HepG2 (cell line): ENCODE measurements around the gene RNH1. TPM values are rescaled to one million over a fixed set of nuclear protein-coding genes. Genes with fewer than 3 reads are reported as not detected.

ENCODE experiments used
- AGO2 ChIP-seq: fragments of 200-400 bp; formaldehyde crosslinking; optimal IDR thresholded peaks from 2 replicates; pipeline ENCODE3; 2017; ENCODE audit warnings: mild to moderate bottlenecking, low read depth, low read length, moderate library complexity
- ATAD3A ChIP-seq: sonication (generic); formaldehyde crosslinking; IDR thresholded peaks from 2 replicates; pipeline ENCODE4 v1.4.0; 2020; ENCODE audit warnings: missing genetic modification reagents
- BRCA1 ChIP-seq: sonication (generic); formaldehyde crosslinking; IDR thresholded peaks from 2 replicates; pipeline ENCODE4 v1.4.0; 2020; ENCODE audit warnings: missing genetic modification reagents
- CC2D1A ChIP-seq: sonication (generic); formaldehyde crosslinking; IDR thresholded peaks from 2 replicates; pipeline ENCODE4 v1.8.1; 2023; ENCODE audit warnings: mild to moderate bottlenecking, missing genetic modification reagents
- CEBPB ChIP-seq: IDR thresholded peaks from 2 replicates; pipeline ENCODE4 v1.6.1; 2011; ENCODE audit warnings: low read depth, low read length, improper control_type of control experiment, borderline replicate concordance
- DNMT1 ChIP-seq: sonication (generic); formaldehyde crosslinking; IDR thresholded peaks from 2 replicates; pipeline ENCODE4 v1.5.1; 2020; ENCODE audit warnings: mild to moderate bottlenecking, missing genetic modification reagents
- ELF3 ChIP-seq: IDR thresholded peaks from 2 replicates; pipeline ENCODE4 v1.6.1; 2016; ENCODE audit warnings: missing genetic modification reagents, missing compliant biosample characterization
- ERF ChIP-seq: IDR thresholded peaks from 2 replicates; pipeline ENCODE4 v1.6.1; 2018; ENCODE audit warnings: missing biosample characterization, missing genetic modification reagents
- GABPB1 ChIP-seq: IDR thresholded peaks from 2 replicates; pipeline ENCODE4 v1.6.1; 2016; ENCODE audit warnings: mild to moderate bottlenecking, missing genetic modification reagents, moderate library complexity, missing compliant biosample characterization
- GATAD2A ChIP-seq: IDR thresholded peaks from 2 replicates; pipeline ENCODE4 v1.6.1; 2016
- MEF2D ChIP-seq: sonication (generic); formaldehyde crosslinking; IDR thresholded peaks from 2 replicates; pipeline ENCODE4 v1.5.1; 2020; ENCODE audit warnings: mild to moderate bottlenecking, missing genetic modification reagents
- MTA1 ChIP-seq: sonication (generic); formaldehyde crosslinking; IDR thresholded peaks from 2 replicates; pipeline ENCODE4 v1.4.0; 2020; ENCODE audit warnings: missing genetic modification reagents, mild to moderate bottlenecking, borderline replicate concordance
- NAIF1 ChIP-seq: sonication (generic); formaldehyde crosslinking; IDR thresholded peaks from 2 replicates; pipeline ENCODE4 v1.5.0; 2020; ENCODE audit warnings: mild to moderate bottlenecking, missing genetic modification reagents, borderline replicate concordance
- NKX3-1 ChIP-seq: sonication (generic); formaldehyde crosslinking; IDR thresholded peaks from 2 replicates; pipeline ENCODE4 v1.5.0; 2020; ENCODE audit warnings: missing genetic modification reagents
- RFXAP ChIP-seq: sonication (generic); formaldehyde crosslinking; IDR thresholded peaks from 2 replicates; pipeline ENCODE4 v1.4.0; 2020; ENCODE audit warnings: missing genetic modification reagents, borderline replicate concordance
- RXRA ChIP-seq: sonication (generic); formaldehyde crosslinking; IDR thresholded peaks from 2 replicates; pipeline ENCODE4 v1.5.1; 2020; ENCODE audit warnings: missing genetic modification reagents
- ZNF550 ChIP-seq: sonication (generic); formaldehyde crosslinking; IDR thresholded peaks from 2 replicates; pipeline ENCODE4 v1.4.0; 2020; ENCODE audit warnings: mild to moderate bottlenecking, missing genetic modification reagents, borderline replicate concordance
- polyA plus RNA-seq, 8 experiments: library from polyadenylated mRNA; depleted of rRNA in 3 of 8; stranded (reverse) in 7 of 8; unstranded in 1 of 8; fragments of >200 nt; fragmentation: Illumina TruSeq in 4 of 8; extraction: Trizol in 4 of 8; gene quantifications; 2 replicates each; pipeline versions ENCODE4 v1.2.1 to v1.2.3, GENCODE V29; 2011 to 2016; ENCODE audit warnings: low read depth in 4 of 8, missing spikeins in 1 of 8, mixed read lengths in 1 of 8; ENCODE audit not compliant: insufficient read depth in 1 of 8
- total RNA-seq, 5 experiments: library from RNA; depleted of rRNA; stranded (reverse); fragments of >200 nt; fragmentation: Illumina TruSeq; extraction: Trizol; gene quantifications; 2 replicates each; pipeline ENCODE4 v1.2.3, GENCODE V29; 2016; ENCODE audit warnings: low read depth in 1 of 5
- TF ChIP-seq, protein P1 (sequence below): sonication (generic); formaldehyde crosslinking; IDR thresholded peaks from 2 replicates; pipeline ENCODE4 v1.8.0; 2023; ENCODE audit warnings: mild to moderate bottlenecking, missing genetic modification reagents
- TF ChIP-seq, protein P2 (sequence below): IDR thresholded peaks from 2 replicates; pipeline ENCODE4 v1.6.1; 2016; ENCODE audit warnings: low read depth, borderline replicate concordance
- TF ChIP-seq, protein P3 (sequence below): sonication (generic); formaldehyde crosslinking; IDR thresholded peaks from 2 replicates; pipeline ENCODE4 v1.5.0; 2020; ENCODE audit warnings: missing genetic modification reagents, mild to moderate bottlenecking, borderline replicate concordance
- TF ChIP-seq, protein P4 (sequence below): sonication (generic); formaldehyde crosslinking; IDR thresholded peaks from 2 replicates; pipeline ENCODE4 v1.4.0; 2020; ENCODE audit warnings: missing genetic modification reagents
- TF ChIP-seq, protein P5 (sequence below): sonication (generic); formaldehyde crosslinking; IDR thresholded peaks from 2 replicates; pipeline ENCODE4 v1.9.0; 2022; ENCODE audit warnings: missing genetic modification reagents, mild to moderate bottlenecking, borderline replicate concordance

RNH1 gene
- total and polyA plus RNA-seq, 2 of the 13 experiments (the other 11 are each of a cell fraction or from before 2014, with no cell fraction given), result 36.0 to 74.1 TPM

DNA sequence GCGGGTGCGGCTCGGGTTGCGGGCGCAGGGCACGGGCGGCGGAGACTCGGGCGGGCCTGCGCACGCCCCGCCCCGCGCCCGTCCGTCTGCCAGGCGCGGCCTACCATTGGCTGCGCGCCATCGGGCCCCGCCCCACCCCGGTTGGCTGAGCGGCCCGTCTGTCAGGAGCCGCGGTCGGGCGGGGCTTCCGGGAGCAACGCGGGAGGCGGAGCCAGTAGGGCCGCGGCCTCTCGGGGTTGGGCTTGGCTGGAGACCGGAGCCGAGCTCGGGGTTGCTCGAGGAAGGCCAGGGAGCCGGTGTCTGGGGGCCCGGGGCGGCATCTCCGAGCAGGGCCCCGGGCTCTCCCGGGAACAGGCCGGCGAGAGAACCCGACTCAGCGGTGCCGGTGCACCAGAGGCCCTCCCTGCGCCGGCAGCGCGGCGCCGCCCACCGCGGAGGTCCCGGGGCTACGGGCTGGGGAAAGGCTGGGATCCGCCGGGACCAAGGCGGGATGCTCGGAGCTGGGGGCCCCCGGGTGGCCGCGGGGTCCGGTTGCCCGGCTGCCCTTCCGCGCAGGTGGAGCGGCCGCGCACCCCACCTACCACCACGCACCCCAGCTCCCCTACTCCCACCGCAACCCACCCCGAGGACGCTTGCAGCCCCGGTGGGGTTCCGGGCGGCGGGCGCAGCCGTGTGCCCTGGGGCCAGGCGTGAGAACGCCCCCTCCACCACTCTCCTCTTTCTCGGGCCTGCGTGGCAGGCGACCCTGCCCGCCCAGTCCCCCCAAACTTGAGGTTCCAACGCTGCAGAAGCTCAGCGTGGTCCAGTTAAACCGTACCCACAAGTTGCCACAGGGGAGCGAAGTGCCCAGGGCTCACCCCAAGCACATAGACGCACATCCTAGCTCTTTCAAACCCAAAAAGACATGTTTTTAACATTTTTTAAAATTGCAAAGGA, 28.7 kb upstream of the RNH1 start, which contains the start of gene HRAS (continued):
- TF ChIP-seq, protein P1, sequence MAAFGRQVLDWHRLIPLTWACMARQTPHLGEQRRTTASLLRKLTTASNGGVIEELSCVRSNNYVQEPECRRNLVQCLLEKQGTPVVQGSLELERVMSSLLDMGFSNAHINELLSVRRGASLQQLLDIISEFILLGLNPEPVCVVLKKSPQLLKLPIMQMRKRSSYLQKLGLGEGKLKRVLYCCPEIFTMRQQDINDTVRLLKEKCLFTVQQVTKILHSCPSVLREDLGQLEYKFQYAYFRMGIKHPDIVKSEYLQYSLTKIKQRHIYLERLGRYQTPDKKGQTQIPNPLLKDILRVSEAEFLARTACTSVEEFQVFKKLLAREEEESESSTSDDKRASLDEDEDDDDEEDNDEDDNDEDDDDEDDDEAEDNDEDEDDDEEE (CRISPR knock-in tag), result peak; percentile 92
- TF ChIP-seq GABPB1 (CRISPR knock-in tag) (peak; percentile 93), DNMT1 (CRISPR knock-in tag) (no peak), NKX3-1 (CRISPR knock-in tag) (peak; percentile 49; the same call in 1 of the 2 replicates), ELF3 (CRISPR knock-in tag) (peak; percentile 60), BRCA1 (CRISPR knock-in tag) (no peak), RFXAP (no peak), ERF (peak; percentile 75), GATAD2A (CRISPR knock-in tag) (0 out of 2 replicates have a peak, but pooled peaks have one; percentile 1), MTA1 (CRISPR knock-in tag) (peak; percentile 70; the same call in 1 of the 2 replicates), MEF2D (CRISPR knock-in tag) (no peak), CC2D1A (CRISPR knock-in tag) (no peak), NAIF1 (CRISPR knock-in tag) (no peak), ZNF550 (0 out of 2 replicates have a peak, but pooled peaks have one; percentile 49), RXRA (CRISPR knock-in tag) (no peak; the same call in 1 of the 2 replicates), AGO2 (peak; percentile 49), CEBPB (no peak), ATAD3A (CRISPR knock-in tag) (no peak)
- TF ChIP-seq, protein P2, sequence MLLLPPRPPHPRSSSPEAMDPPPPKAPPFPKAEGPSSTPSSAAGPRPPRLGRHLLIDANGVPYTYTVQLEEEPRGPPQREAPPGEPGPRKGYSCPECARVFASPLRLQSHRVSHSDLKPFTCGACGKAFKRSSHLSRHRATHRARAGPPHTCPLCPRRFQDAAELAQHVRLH (CRISPR knock-in tag), result no peak
- TF ChIP-seq, protein P3, sequence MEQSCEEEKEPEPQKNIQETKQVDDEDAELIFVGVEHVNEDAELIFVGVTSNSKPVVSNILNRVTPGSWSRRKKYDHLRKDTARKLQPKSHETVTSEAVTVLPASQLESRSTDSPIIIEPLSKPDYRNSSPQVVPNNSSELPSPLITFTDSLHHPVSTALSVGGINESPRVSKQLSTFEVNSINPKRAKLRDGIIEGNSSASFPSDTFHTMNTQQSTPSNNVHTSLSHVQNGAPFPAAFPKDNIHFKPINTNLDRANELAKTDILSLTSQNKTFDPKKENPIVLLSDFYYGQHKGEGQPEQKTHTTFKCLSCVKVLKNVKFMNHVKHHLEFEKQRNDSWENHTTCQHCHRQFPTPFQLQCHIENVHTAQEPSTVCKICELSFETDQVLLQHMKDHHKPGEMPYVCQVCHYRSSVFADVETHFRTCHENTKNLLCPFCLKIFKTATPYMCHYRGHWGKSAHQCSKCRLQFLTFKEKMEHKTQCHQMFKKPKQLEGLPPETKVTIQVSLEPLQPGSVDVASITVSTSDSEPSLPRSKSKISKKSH, result no peak
- TF ChIP-seq, protein P4, sequence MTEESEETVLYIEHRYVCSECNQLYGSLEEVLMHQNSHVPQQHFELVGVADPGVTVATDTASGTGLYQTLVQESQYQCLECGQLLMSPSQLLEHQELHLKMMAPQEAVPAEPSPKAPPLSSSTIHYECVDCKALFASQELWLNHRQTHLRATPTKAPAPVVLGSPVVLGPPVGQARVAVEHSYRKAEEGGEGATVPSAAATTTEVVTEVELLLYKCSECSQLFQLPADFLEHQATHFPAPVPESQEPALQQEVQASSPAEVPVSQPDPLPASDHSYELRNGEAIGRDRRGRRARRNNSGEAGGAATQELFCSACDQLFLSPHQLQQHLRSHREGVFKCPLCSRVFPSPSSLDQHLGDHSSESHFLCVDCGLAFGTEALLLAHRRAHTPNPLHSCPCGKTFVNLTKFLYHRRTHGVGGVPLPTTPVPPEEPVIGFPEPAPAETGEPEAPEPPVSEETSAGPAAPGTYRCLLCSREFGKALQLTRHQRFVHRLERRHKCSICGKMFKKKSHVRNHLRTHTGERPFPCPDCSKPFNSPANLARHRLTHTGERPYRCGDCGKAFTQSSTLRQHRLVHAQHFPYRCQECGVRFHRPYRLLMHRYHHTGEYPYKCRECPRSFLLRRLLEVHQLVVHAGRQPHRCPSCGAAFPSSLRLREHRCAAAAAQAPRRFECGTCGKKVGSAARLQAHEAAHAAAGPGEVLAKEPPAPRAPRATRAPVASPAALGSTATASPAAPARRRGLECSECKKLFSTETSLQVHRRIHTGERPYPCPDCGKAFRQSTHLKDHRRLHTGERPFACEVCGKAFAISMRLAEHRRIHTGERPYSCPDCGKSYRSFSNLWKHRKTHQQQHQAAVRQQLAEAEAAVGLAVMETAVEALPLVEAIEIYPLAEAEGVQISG (CRISPR knock-in tag), result peak; percentile 66
- TF ChIP-seq, protein P5, sequence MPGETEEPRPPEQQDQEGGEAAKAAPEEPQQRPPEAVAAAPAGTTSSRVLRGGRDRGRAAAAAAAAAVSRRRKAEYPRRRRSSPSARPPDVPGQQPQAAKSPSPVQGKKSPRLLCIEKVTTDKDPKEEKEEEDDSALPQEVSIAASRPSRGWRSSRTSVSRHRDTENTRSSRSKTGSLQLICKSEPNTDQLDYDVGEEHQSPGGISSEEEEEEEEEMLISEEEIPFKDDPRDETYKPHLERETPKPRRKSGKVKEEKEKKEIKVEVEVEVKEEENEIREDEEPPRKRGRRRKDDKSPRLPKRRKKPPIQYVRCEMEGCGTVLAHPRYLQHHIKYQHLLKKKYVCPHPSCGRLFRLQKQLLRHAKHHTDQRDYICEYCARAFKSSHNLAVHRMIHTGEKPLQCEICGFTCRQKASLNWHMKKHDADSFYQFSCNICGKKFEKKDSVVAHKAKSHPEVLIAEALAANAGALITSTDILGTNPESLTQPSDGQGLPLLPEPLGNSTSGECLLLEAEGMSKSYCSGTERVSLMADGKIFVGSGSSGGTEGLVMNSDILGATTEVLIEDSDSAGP (CRISPR knock-in tag), result peak; percentile 68; the same call in 1 of the 2 replicates
